Testis (tissue), 3 donors: ENCODE measurements around the gene RNF220. TPM values are rescaled to one million over a fixed set of nuclear protein-coding genes. Genes with fewer than 3 reads are reported as not detected.
"Not testable (repeated sequence)": the region's sequence is repeated elsewhere in the genome, so short reads cannot be mapped to it uniquely, and the experiment has no call there.

Source experiments
- DNase-seq: peaks from one replicate; pipeline ENCODE4 v3.0.0-alpha.2; 2019
- H3K27ac ChIP-seq, 2 donors: fragments of 200-600 bp; sonication (generic); one replicate each; pipeline ENCODE4 v1.5.1; 2019
- H3K27me3 ChIP-seq: fragments of 200-600 bp; sonication (generic); one replicate; pipeline ENCODE4 v1.5.1; 2019
- H3K36me3 ChIP-seq: fragments of 200-600 bp; sonication (generic); one replicate; pipeline ENCODE4 v1.5.1; 2017; ENCODE audit warnings: low read depth; ENCODE audit errors: missing control alignments
- H3K4me1 ChIP-seq: fragments of 200-600 bp; sonication (generic); one replicate; pipeline ENCODE4 v1.5.1; 2019
- H3K4me3 ChIP-seq, 2 donors: fragments of 200-600 bp; sonication (generic); one replicate each; pipeline ENCODE4 v1.5.1; 2017 to 2019
- H3K9me3 ChIP-seq: fragments of 200-600 bp; sonication (generic); one replicate; pipeline ENCODE4 v1.5.1; 2017
- POLR2A ChIP-seq: fragments of 450-650 bp; IDR thresholded peaks from one replicate; pipeline ENCODE4 v1.6.1; 2017; ENCODE audit warnings: antibody characterized with exemption, mild to moderate bottlenecking, moderate library complexity
- WGBS, 2 donors: methylation state at CpG; one replicate each; pipeline ENCODE4 v1.1.5; 2018; 5-methylcytosine and 5-hydroxymethylcytosine counted together
- intact Hi-C: fragments of 100-400 bp; cut with DNase I; formaldehyde crosslinking; loops from one replicate; pipeline ENCODE4 v1.15.1; 2023; ENCODE audit warnings: low total_unique reads
- polyA plus RNA-seq: library from polyadenylated mRNA; stranded (reverse); fragments of 350-450 nt; fragmentation: Illumina TruSeq; extraction: RNeasy Lipid Tissue Mini Kit (QIAGEN cat#74804); gene quantifications from one replicate; pipeline ENCODE4 v1.2.3, GENCODE V29; 2014; ENCODE audit warnings: low read depth, low replicate concordance; ENCODE audit not compliant: insufficient read depth
- total RNA-seq, 2 donors: library from RNA; depleted of rRNA; stranded (reverse); fragments of >200 nt; gene quantifications; one replicate each; pipeline ENCODE4 v1.2.3, GENCODE V29; 2016
- TF ChIP-seq, protein P1 (sequence below), 3 experiments: fragments of 450-650 bp in 2 of 3; fragments of 200-600 bp in 1 of 3; sonication (generic) in 1 of 3; IDR thresholded peaks; one replicate each; pipeline ENCODE4 v1.5.1; 2016 to 2019; ENCODE audit warnings: antibody characterized with exemption in 3 of 3, mild to moderate bottlenecking in 2 of 3, moderate library complexity in 1 of 3

Gene RNF220
- total and polyA plus RNA-seq, 3 donors from 2014 or later = 99.3 to 148 (median 126) TPM

- Histone ChIP-seq H3K9me3 (no peaks in the 10 kb centered on the region), H3K27me3 (no peaks in the 10 kb centered on the region), H3K36me3 (no peaks in the 10 kb centered on the region), H3K4me3 (no peak overlapping the region), H3K4me1 (no peaks in the 10 kb centered on the region), H3K27ac (no peak overlapping the region)
- TF ChIP-seq, protein P1, sequence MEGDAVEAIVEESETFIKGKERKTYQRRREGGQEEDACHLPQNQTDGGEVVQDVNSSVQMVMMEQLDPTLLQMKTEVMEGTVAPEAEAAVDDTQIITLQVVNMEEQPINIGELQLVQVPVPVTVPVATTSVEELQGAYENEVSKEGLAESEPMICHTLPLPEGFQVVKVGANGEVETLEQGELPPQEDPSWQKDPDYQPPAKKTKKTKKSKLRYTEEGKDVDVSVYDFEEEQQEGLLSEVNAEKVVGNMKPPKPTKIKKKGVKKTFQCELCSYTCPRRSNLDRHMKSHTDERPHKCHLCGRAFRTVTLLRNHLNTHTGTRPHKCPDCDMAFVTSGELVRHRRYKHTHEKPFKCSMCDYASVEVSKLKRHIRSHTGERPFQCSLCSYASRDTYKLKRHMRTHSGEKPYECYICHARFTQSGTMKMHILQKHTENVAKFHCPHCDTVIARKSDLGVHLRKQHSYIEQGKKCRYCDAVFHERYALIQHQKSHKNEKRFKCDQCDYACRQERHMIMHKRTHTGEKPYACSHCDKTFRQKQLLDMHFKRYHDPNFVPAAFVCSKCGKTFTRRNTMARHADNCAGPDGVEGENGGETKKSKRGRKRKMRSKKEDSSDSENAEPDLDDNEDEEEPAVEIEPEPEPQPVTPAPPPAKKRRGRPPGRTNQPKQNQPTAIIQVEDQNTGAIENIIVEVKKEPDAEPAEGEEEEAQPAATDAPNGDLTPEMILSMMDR (IDR thresholded peaks at IDR 0.05) = no peak
- no peak for TF ChIP-seq POLR2A
- WGBS, 2 donors = 79 to 88% methylated on average over 3 of the region's 3 CpGs
- DNase-seq = no peak
- intact Hi-C loops = no loop called here
Observed at GRCh38 chr1:44696101-44696500, 291.0 kb downstream of the RNF220 start.

- no peaks in the 10 kb centered on the region for H3K36me3 ChIP-seq
- H3K27me3 ChIP-seq = no peaks in the 10 kb centered on the region
- TF ChIP-seq, protein P1 (IDR thresholded peaks at IDR 0.05) = no peak
- no peak for TF ChIP-seq POLR2A
- WGBS, 2 donors = 77 to 88% methylated on average over 7 of the region's 7 CpGs
- H3K27ac ChIP-seq = no peak overlapping the region
- no peaks in the 10 kb centered on the region for H3K4me1 ChIP-seq
- no peaks in the 10 kb centered on the region for H3K9me3 ChIP-seq
- no peak overlapping the region for H3K4me3 ChIP-seq
- intact Hi-C loops = no loop called here
- no peak for DNase-seq
Observed at GRCh38 chr1:44696789-44697345, 291.8 kb downstream of the RNF220 start.

DNA sequence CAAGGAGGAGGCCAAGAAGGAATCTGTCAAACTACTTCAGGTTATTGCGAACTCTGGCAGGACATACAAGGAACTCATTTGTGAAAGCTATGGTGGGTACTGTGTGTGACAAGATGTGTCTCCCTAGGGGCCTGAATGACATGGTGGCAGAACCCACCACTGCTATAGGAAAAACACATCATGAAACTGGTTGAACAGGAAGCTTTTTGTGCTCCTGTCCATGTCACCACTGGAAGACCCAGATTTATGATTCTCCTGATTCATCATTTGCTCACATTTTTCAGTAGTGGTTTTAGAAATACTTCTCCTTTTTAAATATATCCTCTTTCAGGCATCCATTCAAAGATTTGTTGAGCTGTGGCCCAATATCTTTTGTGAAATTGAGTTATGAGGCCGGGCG, 293.1 kb downstream of the RNF220 start:
- WGBS, 2 donors = 91 to 98% methylated on average over 3 of the region's 3 CpGs

GRCh38 chr1:44699375-44699774, 294.3 kb downstream of the RNF220 start:
- 84 to 90% methylated on average over 9 of the region's 9 CpGs for WGBS, 2 donors
- H3K27me3 ChIP-seq, H3K36me3 ChIP-seq, H3K9me3 ChIP-seq, H3K4me1 ChIP-seq, H3K27ac ChIP-seq, DNase-seq, intact Hi-C loops, H3K4me3 ChIP-seq: not testable (repeated sequence)

More for the DNA sequence above, 293.1 kb downstream of the RNF220 start:
- Histone ChIP-seq H3K4me1 (no peaks in the 10 kb centered on the region), H3K36me3 (no peaks in the 10 kb centered on the region), H3K27ac (no peak overlapping the region), H3K4me3 (no peak overlapping the region), H3K27me3 (no peaks in the 10 kb centered on the region), H3K9me3 (no peaks in the 10 kb centered on the region)
- TF ChIP-seq, protein P1 (IDR thresholded peaks at IDR 0.05) = no peak
- no peak for TF ChIP-seq POLR2A
- intact Hi-C loops = no loop called here
- DNase-seq = no peak

DNA sequence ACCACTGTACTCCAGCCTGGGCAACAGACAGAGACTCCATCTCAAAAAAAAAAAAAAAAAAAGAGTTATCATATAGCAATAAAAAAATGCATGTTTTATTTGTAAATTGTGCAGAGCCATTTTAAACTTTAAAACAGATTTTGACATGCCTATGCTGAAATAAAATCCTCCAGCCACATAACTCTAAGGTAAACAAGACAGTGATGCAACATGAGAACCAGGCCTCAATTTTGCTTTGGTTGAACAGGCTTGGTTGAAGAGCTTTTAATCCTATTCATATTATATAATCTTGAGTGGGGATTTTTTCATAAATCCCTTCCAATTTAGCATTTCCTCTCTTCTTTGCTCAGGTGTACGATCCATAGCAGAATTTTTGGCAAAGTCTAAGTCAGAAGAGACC, 295.5 kb downstream of the RNF220 start:
- no peak overlapping the region for H3K4me3 ChIP-seq
- H3K9me3 ChIP-seq = no peaks in the 10 kb centered on the region
- no peaks in the 10 kb centered on the region for H3K4me1 ChIP-seq
- intact Hi-C loops = no loop called here
- H3K27me3 ChIP-seq = no peaks in the 10 kb centered on the region
- H3K36me3 ChIP-seq = no peaks in the 10 kb centered on the region
- no peak overlapping the region for H3K27ac ChIP-seq
- 93 to 94% methylated on average over 1 of the region's 1 CpG for WGBS, 2 donors
- TF ChIP-seq POLR2A = no peak
- TF ChIP-seq, protein P1 (IDR thresholded peaks at IDR 0.05) = no peak
- DNase-seq = no peak
